Right ventricle myocardium inferior (tissue), 1 donor: ENCODE data around the gene KRT6A. TPM values are rescaled to one million over a fixed set of nuclear protein-coding genes. Genes with fewer than 3 reads are reported as not detected.
A peak's percentile ranks its signal among the peaks of the same experiment; 100 is the strongest.
"Not testable (repeated sequence)": the region's sequence is repeated elsewhere in the genome, so short reads cannot be mapped to it uniquely, and the experiment has no call there.

ENCODE experiments used
- ATAC-seq: fragments of 200-7000 bp; cut with Tn5 transposase; one replicate; pipeline ENCODE4 v1.9.1; 2020; ENCODE audit warnings: mild to moderate bottlenecking, moderate library complexity
- DNase-seq: peaks from one replicate; pipeline ENCODE4 v3.0.0; 2021; ENCODE audit errors: missing footprints
- intact Hi-C: fragments of 100-400 bp; cut with DNase I; formaldehyde crosslinking; loops from one replicate; pipeline ENCODE4 v1.11.0; 2022
- total RNA-seq: library from RNA; stranded (reverse); fragmentation: NEBNext Ultra II Directional; extraction: Animal tissue kit (Norgen Biotek cat#: 25700); gene quantifications from one replicate; pipeline ENCODE4 v1.2.1, GENCODE V29; 2021
- donor health status: DM: no; HTN: yes; CAD: no; lungs with severe emphysema.

KRT6A gene
- total RNA-seq, 1 donor from 2014 or later, result 0.16 TPM

DNA sequence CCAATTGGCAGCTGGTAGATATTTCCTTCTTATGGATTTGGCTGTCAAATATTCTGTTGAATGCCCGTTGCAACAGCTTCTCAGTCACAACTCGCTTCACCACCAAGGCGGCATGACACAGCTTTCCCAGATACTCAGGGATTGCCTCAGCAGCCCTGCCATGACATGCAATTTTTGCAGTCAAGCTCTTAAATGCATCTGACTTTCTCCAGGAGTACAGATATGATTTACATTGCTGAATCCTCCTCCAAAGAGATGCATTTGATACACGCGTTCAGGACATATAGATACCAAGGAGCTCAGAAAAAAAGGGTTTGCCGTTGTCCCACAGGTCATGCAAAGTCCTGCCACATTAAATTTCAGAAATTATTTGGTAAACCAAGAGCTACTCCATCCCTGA is 20.7 kb upstream of the KRT6A start:
- intact Hi-C loops, result no loop called here
- DNase-seq (no peak), ATAC-seq (no peak)

DNA sequence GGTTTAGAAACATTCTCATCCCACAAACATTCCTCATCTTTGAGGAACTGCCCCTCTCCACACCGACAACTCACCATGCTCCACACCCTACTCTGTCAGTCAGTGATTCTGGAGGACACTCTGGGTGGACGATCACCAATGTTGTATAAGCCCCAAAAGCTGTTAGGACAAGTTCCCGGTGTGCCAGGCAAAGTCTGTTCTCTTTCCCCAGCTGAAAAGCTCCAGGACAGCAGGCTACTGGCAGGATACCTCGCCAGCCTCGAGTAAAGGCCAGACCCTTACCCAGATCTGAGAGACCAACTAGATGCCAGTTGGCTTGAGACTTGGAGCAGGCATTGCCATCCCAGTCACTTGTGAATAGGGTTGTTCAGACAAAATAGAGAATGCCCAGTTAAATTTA is 15.2 kb upstream of the KRT6A start:
- no peak for ATAC-seq
- intact Hi-C loops, result no loop called here
- DNase-seq, result no peak

DNA sequence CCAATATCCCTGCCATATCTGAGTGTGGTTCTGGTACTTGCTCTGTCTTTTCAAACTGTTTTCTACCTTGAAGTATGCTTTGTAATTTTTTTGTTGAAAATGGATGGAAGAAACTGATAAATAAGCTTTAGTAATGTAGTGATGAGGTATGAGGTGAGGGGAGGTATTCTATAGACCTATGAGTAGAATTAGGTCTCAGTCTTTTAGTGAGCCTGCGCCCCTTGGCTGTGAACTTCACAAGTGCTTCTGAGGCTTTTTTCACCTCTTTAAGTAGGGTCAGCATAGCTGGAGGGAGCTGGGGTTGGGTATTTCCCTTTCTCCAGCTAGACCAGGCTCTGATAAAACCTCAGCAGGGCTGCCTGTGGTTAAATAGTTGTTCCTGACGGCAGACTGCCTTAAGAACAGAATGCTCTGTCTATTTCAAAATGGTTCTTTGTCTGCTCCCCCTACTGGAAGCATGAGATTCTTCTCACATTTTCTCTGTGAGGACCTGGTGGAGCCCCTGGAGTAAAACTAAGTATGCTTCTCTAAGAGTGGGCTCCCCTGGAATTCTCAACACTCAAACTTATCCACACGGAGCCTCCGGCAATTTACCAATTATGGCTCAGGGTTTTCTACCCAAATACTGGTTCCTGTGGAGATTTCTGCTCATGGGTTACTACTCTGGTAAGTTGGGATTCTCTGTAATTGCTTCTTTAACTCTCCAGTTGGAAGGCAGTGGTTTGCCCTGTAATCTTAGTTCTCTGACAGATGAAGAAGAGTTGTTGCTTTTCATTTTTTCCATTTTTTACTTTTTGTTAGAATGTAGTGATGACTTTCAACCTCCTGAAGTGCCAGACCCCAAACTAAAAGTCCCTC is 14.0 kb upstream of the KRT6A start:
- ATAC-seq (no peak), DNase-seq (no peak)
- intact Hi-C loops, result loop anchor here (1.0 kb wide), 1 partner anchor 135 kb away; no protein-coding TSS in a partner anchor

DNA sequence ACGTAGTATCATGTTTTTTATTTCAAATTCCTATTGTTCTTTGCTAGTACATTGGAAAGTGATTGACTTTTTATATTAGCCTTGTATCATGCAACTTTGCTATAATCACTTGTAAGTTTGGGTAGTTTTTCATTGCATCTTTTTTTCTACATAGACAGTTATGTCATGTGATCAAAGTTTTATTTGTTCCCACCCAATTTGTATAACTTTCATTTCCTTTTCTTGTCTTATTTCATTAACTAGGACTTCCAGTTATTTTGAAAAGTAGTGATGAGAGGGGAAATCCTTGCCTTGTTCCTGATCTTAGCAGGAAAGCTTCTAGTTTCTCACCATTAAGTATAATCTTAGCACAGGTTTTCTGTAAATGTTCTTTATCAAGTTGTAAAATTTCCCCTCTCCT is 9.8 kb upstream of the KRT6A start:
- DNase-seq (no peak), ATAC-seq (no peak)
- intact Hi-C loops, result no loop called here

DNA sequence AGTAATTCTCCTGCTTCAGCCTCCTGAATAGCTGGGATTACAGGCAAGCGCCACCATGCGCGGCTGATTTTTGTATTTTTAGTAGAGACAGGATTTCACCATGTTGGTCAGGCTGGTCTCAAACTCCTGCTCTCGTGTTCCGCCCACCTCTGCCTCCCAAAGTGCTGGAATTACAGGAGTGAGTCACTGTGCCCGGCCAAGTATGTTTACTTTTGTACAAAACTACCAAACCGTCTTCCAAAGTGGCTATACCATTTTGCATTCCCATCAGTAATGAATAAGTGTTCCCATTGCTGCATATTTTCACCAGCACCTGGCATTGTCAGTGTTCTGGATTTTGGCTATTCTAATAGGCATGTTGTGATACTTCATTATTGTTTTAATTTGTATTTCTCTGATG is 8.4 kb upstream of the KRT6A start:
- DNase-seq, result no peak
- no peak for ATAC-seq
- intact Hi-C loops, result no loop called here

DNA sequence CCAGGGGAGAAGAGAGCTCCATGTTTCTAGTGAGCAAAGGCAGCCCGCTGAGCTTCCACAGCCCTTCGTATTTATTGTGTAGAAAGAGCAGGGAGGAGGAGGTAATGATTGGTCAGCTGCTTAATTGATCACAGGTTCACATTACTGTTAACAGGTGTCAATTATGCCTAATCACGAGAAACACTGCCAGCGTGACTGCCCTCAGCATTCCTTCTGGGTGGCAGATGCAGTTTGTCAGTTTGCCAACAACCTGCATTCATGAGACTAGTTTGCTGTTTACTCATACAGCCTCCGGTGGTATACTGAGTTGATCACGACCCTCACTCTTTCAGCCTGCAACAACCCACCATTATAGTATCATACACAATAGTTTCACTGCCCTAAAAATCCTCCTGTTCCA is 7.5 kb upstream of the KRT6A start:
- DNase-seq, ATAC-seq, intact Hi-C loops: not testable (repeated sequence)

DNA sequence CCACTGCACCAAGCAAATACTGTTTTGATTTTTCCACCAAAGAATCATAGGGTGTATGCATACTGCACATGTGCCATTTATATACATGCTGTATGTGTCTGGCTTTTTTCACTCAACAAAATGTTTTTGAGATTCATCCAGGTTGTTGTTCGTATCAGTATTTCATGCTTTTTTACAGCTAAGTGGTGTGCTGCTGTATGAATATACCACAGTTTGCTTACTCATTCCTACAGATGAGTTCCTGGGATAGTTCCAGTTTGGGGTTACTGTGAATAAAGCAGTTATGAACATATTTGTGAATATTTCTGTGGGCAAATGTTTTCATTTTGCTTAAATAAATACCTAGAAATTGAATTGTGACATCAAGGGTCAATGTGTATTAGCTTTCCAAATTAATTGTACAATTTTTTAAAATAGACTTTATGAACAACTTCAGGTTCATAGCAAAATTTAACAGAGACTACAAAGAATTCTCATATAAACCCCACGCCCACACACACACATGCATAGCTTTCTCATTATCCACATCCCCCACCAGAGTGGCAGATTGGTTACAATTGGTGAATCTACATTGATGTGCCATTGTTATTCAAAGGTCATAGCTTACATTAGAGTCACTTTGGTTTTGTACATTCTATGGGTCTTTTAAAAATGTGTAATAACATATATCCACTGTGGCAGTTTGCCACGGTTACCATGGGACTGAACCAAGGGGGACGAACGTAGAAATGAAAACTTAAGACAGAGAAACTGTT is 6.9 kb upstream of the KRT6A start:
- ATAC-seq (no peak), DNase-seq (no peak)
- intact Hi-C loops, result no loop called here

DNA sequence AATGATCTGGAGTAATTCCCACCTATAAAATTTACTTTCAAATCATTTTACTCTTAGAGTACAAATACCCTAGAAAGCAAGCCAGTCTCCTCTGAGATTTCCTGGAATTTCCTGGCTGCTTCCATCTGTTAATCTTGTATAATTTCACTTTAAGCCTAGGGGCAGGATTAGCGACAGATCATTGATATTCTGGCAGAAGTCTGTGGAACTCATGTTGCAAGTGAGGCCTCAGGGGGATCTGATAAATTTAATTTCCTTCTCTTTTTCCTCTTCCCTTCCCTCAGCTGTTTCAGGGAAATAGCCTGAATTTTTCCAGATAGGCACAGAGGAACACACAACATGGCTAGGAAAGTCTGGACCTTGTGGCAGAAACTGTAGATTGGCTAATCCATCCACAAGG is 5.9 kb upstream of the KRT6A start:
- no peak for ATAC-seq
- DNase-seq, result no peak
- intact Hi-C loops, result no loop called here

DNA sequence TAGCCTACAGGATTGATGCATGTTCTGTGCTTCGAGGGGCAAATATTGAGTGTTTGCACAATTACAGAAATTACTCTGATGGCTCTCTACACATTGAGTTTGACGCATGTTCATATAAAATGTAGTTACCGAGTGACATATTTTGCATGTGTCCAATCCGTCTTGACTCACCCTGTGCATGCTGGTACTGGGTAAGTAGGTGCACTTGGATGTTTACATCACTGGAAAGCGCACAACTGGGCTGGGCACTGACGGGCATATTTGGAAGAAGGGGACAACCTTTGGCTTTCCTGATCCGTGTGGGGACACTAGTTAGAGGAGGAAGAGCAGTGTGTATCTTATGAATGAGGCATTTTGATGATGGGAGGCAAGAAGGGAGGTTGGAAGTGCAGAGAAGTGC is 4.9 kb upstream of the KRT6A start:
- ATAC-seq (no peak), DNase-seq (no peak)
- intact Hi-C loops, result no loop called here

DNA sequence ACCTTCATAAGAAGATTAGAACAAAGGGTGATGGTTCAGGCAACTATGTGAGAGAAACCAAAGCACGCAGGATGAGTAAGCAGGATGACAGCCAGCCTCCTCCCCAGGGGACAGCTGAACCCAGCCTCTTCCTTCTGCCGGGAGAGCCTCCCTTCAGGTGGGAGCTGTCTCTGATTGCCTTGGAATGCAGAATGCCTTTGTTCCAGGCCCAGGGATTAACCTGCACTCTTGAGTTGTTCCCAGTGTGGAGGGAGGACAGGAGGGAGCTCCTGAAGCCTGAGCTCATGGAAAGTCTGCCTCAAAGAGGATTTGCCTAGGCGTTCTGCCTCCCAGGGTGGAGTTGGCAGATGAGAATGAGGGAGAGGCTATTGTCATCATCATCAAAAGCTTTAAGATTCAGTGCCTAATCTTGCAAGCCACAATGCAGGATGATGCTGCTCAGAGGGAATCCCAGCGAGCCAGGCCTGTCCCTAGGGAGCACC is 3.6 kb upstream of the KRT6A start:
- DNase-seq, result no peak
- peak; percentile 27 for ATAC-seq
- intact Hi-C loops, result no loop called here

DNA sequence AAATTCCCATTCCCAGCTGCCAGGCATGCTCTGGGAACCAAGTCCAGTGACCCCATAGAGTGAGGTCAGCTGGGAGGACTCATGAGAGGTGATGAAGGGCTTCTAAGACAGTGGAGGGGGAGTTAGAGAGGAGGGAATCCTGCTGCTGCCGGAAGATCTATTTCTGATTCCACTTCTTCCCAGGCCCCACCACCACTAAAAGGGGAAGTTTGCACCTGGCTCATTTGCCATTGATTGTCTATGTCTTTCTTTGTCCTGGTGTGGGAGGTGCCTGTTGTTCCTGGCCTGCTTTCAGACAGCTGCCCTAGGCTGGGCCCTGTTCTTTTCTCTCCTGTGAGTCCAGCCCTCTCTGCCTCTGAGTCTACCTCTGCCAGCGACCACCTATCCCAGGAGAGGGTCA is 3.0 kb upstream of the KRT6A start:
- no peak for DNase-seq
- intact Hi-C loops, result no loop called here
- ATAC-seq, result no peak

DNA sequence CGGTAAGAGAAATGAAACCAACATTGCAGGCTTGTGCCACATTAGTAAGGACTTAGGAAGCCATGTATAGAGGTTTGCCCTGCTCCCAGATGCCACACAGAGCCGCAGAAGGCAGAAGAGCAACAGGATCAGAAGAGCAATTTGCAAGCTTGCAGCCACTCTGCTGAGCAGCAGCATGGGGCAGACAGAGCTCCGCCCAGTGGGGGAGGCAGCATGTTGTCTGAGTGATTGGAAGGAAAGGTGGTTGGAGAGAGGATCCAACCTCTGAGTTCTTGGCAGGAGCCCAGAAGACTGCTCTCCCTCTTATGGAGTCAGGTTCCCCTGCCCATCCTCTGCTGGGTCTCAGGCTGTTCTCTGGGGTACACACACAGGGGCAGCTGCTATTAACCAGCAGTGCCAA is 2.3 kb upstream of the KRT6A start:
- DNase-seq (no peak), ATAC-seq (no peak)
- intact Hi-C loops, result no loop called here

DNA sequence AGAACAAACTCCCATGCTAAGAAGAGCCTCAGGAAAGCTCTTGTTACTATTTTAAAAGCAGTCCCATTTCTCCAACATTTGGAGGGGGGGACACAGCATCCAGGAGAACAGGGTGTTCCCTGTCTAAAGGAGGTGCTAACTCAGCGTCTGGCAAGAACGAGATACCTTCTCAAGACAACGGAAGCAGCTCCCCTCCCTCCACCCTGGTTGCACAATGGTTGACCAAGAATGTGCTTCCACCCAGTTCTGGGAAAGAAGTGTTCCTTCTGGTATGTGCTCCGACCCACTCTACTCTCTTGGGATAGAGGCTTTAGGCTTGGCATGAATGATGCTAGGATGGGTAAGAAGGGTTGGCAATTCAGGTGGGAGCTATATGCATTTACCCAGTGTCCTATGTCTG is 1.5 kb upstream of the KRT6A start:
- DNase-seq, result no peak
- ATAC-seq, result peak; percentile 75
- intact Hi-C loops, result no loop called here

DNA sequence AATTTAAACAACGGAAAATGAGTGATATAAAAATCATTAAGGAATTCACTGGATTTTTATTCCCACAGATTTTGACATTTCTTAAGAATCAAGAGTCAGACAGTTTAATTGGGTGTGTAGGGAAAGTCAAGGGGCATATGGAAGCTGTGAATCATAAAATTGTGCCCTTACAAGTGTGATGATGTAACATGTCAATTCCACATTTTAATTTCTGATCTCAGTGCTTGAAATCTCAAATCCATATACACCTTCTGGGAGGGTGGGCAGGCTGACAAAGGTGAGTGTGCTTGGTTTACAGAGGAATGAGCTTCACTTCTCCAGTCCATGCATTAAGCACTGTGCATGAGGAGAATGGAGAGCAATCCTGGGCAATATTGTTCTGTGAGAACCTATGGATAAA is 1.0 kb upstream of the KRT6A start:
- DNase-seq (no peak), ATAC-seq (no peak)
- intact Hi-C loops, result no loop called here

DNA sequence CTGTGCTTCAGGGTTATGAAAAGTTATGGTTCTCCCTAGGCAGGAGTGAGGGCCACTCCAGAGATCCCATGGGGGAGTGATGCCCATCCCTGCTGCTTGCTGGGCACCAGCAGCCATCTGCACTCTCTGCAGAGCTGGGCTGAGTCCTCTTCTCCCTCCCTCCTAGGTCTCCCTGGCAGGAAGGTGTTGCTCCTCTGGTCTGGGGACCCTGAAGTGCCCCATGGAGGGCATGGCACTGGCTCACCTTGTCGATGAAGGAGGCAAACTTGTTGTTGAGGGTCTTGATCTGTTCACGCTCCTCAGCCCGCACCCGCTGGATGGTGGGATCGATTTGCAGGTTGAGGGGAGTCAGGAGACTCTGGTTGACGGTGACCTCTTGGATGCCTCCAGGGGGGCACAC is 652 bp downstream of the KRT6A start:
- intact Hi-C loops, DNase-seq, ATAC-seq: not testable (repeated sequence)

DNA sequence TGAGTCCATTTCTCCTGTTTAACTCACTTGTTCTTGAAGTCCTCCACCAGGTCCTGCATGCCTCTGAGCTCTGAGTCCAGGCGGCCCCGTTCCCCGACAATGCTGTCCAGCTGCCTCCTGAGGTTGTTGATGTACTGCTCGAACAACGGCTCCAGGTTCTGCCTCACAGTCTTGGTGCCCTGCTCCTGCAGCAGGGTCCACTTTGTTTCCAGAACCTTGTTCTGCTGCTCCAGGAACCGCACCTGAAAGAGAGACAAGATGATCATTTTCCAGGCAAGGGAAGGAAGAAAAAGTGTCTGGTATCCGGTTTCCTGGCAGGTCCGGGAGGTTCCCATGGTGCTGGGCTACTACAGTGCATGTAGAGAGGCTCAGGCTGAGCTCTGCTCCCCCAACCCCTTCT is 1.6 kb downstream of the KRT6A start:
- intact Hi-C loops, DNase-seq, ATAC-seq: not testable (repeated sequence)

DNA sequence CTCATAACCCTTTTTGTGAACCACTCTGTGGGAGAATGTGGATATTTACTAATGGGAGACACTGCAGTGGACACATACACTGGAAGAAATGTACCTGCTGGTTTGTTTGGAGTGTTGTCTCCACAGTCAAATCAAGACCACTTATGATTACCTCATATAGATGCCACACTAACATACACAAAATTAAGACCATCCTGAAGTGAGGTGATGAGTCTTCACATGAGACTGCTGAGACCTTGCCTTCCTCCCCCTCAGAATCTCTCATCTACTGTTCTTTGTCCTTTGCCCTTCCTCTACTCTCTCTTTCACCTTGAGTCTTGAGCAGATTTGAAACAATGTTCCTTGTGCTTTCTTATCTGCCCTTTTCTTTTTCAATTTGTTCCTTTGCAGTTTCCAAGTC is 4.3 kb downstream of the KRT6A start:
- DNase-seq, result no peak
- intact Hi-C loops, result no loop called here
- no peak for ATAC-seq

DNA sequence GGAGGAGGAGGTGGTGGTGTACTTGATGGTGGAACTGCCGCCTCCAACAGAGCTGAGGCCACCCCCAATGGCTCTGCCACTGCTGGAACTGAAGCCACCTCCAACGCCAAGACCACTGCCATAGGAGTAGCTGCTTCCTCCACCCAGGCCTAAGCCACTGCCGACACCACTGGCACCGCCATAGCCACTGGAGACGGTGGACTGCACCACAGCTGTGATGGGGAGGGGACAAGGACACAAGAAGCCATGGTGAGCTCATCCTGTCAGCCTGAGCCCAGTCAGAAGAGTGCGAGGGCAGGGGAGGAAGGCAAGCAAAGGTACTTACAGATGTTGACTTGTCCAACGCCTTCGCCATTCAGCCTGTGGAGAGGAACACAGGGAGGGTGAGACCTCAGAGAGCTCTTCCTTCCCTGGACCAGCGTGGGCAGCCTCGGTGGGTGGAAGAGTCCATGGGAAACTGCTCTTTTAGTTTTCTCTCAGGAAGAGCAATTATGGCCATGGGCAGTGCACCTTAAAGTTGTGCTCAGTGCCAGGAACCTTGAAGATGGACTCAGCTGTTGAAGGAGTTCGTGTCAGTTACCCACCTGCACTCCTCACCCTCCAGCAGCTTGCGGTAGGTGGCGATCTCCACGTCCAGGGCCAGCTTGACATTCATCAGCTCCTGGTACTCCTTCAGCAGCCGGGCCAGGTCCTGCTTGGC is 5.2 kb downstream of the KRT6A start:
- ATAC-seq, intact Hi-C loops, DNase-seq: not testable (repeated sequence)

DNA sequence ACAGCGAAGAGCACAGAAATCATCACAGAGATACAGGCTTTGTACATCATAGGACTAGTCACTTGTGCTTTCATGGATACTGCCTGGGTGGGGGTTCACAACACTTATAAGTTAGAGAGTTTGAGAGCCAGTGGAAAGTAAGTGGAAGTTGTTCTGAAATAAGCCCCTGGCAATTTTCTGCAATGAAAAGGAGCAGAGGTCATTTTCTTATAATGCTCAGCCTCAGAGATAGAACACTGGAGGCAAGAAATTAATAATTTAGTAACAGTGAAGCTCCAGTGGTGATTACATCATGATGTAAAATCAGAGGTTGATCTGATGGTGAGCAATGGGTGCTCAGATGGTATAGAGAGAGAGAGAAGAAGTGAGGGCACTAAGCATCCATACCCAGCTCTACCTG is 5.8 kb downstream of the KRT6A start:
- DNase-seq, result no peak
- ATAC-seq, result no peak
- intact Hi-C loops, result no loop called here
